K562 (cell line): ENCODE data around the gene ADGRL3.

Experiments used
- EP300 ChIP-seq: IDR thresholded peaks from 2 replicates; pipeline ENCODE4 v1.6.1; 2012; ENCODE audit warnings: low read length, improper control_type of control experiment
- FOXP1 ChIP-seq: sonication (generic); formaldehyde crosslinking; IDR thresholded peaks from 2 replicates; pipeline ENCODE4 v1.8.0; 2022; ENCODE audit warnings: mild to moderate bottlenecking, missing genetic modification reagents
- POLR2A ChIP-seq: fragments of 450-650 bp; conservative IDR thresholded peaks from 2 replicates; pipeline ENCODE4 v1.6.1; 2016
- POLR2AphosphoS5 ChIP-seq: IDR thresholded peaks from 2 replicates; pipeline ENCODE4 v1.6.1; 2011; ENCODE audit warnings: mild to moderate bottlenecking, low read depth, low read length, moderate library complexity; ENCODE audit not compliant: control insufficient read depth, insufficient read depth
- TF ChIP-seq, protein P1 (sequence below): fragments of 250-450 bp; sonication (Bioruptor Pico); IDR thresholded peaks from 2 replicates; pipeline ENCODE4 v1.4.0; 2020

DNA sequence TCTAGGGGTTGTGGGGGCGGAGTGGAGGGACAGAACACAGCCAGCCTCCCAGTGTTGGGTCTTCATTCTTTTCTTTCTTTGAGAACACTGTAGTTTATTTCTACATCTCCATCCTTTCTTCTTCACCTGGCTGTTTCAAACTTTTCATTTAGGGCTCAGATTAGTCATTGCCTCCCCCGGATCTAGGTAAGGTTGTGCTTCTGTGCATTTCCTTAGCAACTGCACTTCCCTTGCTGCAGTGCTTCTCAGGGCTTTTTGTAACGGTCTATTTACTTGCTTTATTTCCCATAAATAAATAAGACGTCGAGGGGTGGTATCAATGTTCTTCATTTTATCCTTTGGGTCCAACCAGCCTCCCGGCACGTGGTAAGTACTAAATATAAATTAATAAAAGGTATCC, 31.3 kb downstream of the ADGRL3 start:
- TF ChIP-seq FOXP1 (CRISPR knock-in tag) (no peak), POLR2A (no peak), EP300 (no peak), POLR2AphosphoS5 (no peak)
- TF ChIP-seq, protein P1, sequence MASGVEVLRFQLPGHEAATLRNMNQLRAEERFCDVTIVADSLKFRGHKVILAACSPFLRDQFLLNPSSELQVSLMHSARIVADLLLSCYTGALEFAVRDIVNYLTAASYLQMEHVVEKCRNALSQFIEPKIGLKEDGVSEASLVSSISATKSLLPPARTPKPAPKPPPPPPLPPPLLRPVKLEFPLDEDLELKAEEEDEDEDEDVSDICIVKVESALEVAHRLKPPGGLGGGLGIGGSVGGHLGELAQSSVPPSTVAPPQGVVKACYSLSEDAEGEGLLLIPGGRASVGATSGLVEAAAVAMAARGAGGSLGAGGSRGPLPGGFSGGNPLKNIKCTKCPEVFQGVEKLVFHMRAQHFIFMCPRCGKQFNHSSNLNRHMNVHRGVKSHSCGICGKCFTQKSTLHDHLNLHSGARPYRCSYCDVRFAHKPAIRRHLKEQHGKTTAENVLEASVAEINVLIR = no peak
